Fibroblast of lung (primary cell): Measurements from ENCODE around the gene BTBD8. TPM values are rescaled to one million over a fixed set of nuclear protein-coding genes. Genes with fewer than 3 reads are reported as not detected.
A peak's percentile ranks its signal among the peaks of the same experiment; 100 is the strongest.

Experiments
- DNase-seq, 2 donors: peaks; one replicate each; pipeline versions ENCODE4 v3.0.0 to v3.0.0-alpha.2; 2010; ENCODE audit warnings: low read depth in 2 of 2
- H2AFZ ChIP-seq: 2 replicates; pipeline ENCODE4 v1.5.1; 2012; ENCODE audit warnings: low read length, control low read depth, inconsistent platforms
- H3K27ac ChIP-seq: 2 replicates; pipeline ENCODE4 v1.5.1; 2011; ENCODE audit warnings: low read length, control low read depth; ENCODE audit not compliant: insufficient read depth
- H3K27me3 ChIP-seq: 2 replicates; pipeline ENCODE4 v1.5.1; 2011; ENCODE audit warnings: mild to moderate bottlenecking, low read length; ENCODE audit not compliant: control insufficient read depth, insufficient read depth
- H3K36me3 ChIP-seq: 2 replicates; pipeline ENCODE4 v1.5.1; 2011; ENCODE audit warnings: low read length; ENCODE audit not compliant: control insufficient read depth, insufficient read depth
- H3K4me1 ChIP-seq: 2 replicates; pipeline ENCODE4 v1.5.1; 2011; ENCODE audit warnings: low read length; ENCODE audit not compliant: control insufficient read depth, insufficient read depth; ENCODE audit errors: extremely low read depth
- H3K4me2 ChIP-seq: 2 replicates; pipeline ENCODE4 v1.5.1; 2011; ENCODE audit warnings: low read length, control low read depth; ENCODE audit not compliant: insufficient read depth; ENCODE audit errors: extremely low read depth
- H3K4me3 ChIP-seq, 4 experiments: fragments of 200-600 bp in 1 of 4; sonication (generic) in 1 of 4; replicated peaks in 1 of 4; 2 replicates each; pipeline ENCODE4 v1.5.1; 2011 to 2016; ENCODE audit warnings: low read length in 4 of 4, low read depth in 3 of 4, mild to moderate bottlenecking in 3 of 4, control low read depth in 2 of 4, inconsistent platforms in 1 of 4, mixed read lengths in 1 of 4; ENCODE audit not compliant: insufficient read depth in 1 of 4; ENCODE audit errors: control extremely low read depth in 1 of 4
- H3K79me2 ChIP-seq: 2 replicates; pipeline ENCODE4 v1.5.1; 2012; ENCODE audit warnings: mild to moderate bottlenecking, low read length, inconsistent platforms; ENCODE audit not compliant: control insufficient read depth, insufficient read depth
- H3K9ac ChIP-seq: 2 replicates; pipeline ENCODE4 v1.5.1; 2011; ENCODE audit warnings: mild to moderate bottlenecking, low read length, control low read depth; ENCODE audit not compliant: insufficient read depth
- H3K9me3 ChIP-seq: 2 replicates; pipeline ENCODE4 v1.5.1; 2012; ENCODE audit warnings: low read depth, low read length; ENCODE audit not compliant: control insufficient read depth, insufficient read depth
- H4K20me1 ChIP-seq: 2 replicates; pipeline ENCODE4 v1.5.1; 2011; ENCODE audit warnings: low read length; ENCODE audit not compliant: control insufficient read depth, insufficient read depth; ENCODE audit errors: extremely low read depth
- EZH2 ChIP-seq: IDR thresholded peaks from 2 replicates; pipeline ENCODE4 v1.5.1; 2012; ENCODE audit warnings: low read length, control low read depth, mild to moderate bottlenecking; ENCODE audit errors: missing control alignments
- polyA plus RNA-seq, 2 donors: library from polyadenylated mRNA; depleted of rRNA in 1 of 2; stranded (reverse) in 1 of 2; unstranded in 1 of 2; fragments of >200 nt; gene quantifications; 2 replicates each; pipeline ENCODE4 v1.2.1, GENCODE V29; 2011 to 2012; ENCODE audit warnings: missing spikeins in 1 of 2
- total RNA-seq: library from RNA; depleted of rRNA; stranded (reverse); fragments of >200 nt; gene quantifications from 2 replicates; pipeline ENCODE4 v1.2.1, GENCODE V29; 2014
- TF ChIP-seq, protein P1 (sequence below), 2 donors: IDR thresholded peaks in 1 of 2; conservative IDR thresholded peaks in 1 of 2; 1 replicate in 1 of 2; 2 replicates in 1 of 2; pipeline ENCODE4 v1.5.1; 2011 to 2012; ENCODE audit warnings: low read length in 2 of 2, control low read depth in 1 of 2, inconsistent platforms in 1 of 2, low read depth in 1 of 2, mild to moderate bottlenecking in 1 of 2

BTBD8 gene
- total and polyA plus RNA-seq, 2 donors (not counting 1 experiment from before 2014, with no cell fraction given), result 2.2 to 10.6 TPM

DNA sequence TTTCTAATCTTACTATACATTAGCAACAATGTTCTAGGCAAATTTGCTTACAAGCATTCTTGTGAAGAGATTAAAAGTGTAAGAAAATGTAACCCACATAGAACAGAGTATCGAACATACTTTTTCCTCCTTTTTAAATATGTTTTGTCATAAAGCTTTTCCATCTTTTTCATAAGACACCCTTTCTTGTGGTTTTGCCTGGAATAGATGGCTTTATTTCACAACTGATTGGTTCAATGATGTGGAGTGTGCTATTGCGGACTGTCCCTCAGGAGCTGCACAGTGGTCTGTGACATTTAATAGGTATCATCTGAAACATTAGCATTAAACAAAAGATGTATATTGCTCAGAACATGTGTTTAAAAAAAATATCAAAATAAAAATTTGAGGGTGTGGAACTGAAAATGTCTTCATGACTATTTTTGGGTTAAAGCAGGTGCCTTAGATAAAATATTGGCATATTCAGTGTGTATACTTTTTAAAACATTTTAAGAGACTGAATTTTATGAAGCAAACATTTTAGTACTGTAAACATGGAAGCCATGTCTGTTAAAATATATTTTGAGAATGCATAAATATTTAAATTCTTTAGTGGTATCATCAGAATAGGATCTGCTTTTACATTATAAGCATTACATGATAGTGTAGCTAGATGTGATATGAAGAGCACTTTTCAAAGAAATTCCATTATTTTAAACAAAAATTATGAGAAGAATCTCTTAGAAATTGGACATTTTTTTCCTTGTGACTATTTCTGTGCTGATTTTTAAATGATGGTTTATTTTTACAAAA is 89.3 kb downstream of the BTBD8 start:
- no peak for DNase-seq
- Histone ChIP-seq H4K20me1 (no peaks in the 10 kb centered on the region), H3K79me2 (no peaks in the 10 kb centered on the region), H3K9me3 (no peaks in the 10 kb centered on the region), H3K27me3 (no peaks in the 10 kb centered on the region), H2AFZ (no peak overlapping the region), H3K4me3 (no peak overlapping the region), H3K27ac (no peak overlapping the region), H3K4me1 (no peaks in the 10 kb centered on the region), H3K4me2 (peak overlapping the region; percentile 9), H3K36me3 (no peaks in the 10 kb centered on the region), H3K9ac (no peak overlapping the region)
- TF ChIP-seq EZH2, result no peak
- TF ChIP-seq, protein P1, sequence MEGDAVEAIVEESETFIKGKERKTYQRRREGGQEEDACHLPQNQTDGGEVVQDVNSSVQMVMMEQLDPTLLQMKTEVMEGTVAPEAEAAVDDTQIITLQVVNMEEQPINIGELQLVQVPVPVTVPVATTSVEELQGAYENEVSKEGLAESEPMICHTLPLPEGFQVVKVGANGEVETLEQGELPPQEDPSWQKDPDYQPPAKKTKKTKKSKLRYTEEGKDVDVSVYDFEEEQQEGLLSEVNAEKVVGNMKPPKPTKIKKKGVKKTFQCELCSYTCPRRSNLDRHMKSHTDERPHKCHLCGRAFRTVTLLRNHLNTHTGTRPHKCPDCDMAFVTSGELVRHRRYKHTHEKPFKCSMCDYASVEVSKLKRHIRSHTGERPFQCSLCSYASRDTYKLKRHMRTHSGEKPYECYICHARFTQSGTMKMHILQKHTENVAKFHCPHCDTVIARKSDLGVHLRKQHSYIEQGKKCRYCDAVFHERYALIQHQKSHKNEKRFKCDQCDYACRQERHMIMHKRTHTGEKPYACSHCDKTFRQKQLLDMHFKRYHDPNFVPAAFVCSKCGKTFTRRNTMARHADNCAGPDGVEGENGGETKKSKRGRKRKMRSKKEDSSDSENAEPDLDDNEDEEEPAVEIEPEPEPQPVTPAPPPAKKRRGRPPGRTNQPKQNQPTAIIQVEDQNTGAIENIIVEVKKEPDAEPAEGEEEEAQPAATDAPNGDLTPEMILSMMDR (conservative IDR thresholded peaks at IDR 0.05 in 1 of 2, IDR thresholded peaks at IDR 0.05 in 1 of 2; ENCODE audit: low read depth in 1 of 2, low read length in 2 of 2), result no peak

DNA sequence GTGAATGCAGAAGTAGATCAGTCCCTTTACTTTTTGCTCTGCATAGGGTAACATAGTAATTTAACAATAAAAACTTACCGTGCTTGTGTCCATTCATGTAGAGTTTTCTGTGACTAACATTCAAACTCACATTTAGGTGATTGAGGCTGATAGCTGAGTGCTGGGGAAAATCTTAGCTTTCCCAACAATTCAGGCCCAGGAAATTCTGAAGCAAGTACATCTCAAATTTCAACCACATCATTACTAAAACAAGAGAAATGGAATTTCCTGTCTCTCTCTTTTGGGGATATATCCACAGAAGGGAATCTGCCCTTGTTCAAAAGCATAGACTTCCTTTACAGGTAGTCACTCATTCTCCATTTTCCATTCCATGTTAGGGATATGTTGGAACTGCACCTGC is 104.5 kb downstream of the BTBD8 start:
- no peak overlapping the region for H3K4me2 ChIP-seq
- H2AFZ ChIP-seq, result no peak overlapping the region

DNA sequence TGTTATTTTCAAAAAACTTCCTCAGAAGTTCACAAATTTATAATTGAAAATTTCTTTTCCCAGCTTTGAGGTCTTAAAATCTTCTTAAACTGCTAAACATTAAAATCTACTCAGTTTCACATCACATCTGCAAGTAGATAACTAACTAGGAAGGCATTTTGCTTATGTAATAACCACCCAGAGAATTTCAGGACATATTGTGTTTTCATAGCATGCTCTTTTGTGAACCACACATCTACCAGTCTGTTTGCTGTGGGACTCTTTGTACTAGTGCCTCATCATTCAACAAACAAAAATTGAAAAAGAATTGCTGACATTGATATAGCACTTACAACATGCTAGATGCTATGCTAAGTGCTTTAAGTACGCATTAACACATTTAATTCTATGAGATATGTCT is 105.9 kb downstream of the BTBD8 start:
- no peak overlapping the region for H3K4me2 ChIP-seq
- H3K27me3 ChIP-seq, result no peaks in the 10 kb centered on the region
- no peaks in the 10 kb centered on the region for H4K20me1 ChIP-seq
- TF ChIP-seq, protein P1 (conservative IDR thresholded peaks at IDR 0.05 in 1 of 2, IDR thresholded peaks at IDR 0.05 in 1 of 2; ENCODE audit: low read depth in 1 of 2, low read length in 2 of 2), result no peak
- TF ChIP-seq EZH2, result no peak
- H3K36me3 ChIP-seq, result no peaks in the 10 kb centered on the region
- peak in 1 of 2 donors; percentile 63 for DNase-seq
- no peak overlapping the region for H2AFZ ChIP-seq
- H3K4me1 ChIP-seq, result no peaks in the 10 kb centered on the region
- H3K79me2 ChIP-seq, result no peaks in the 10 kb centered on the region
- H3K9ac ChIP-seq, result no peak overlapping the region
- H3K27ac ChIP-seq, result no peak overlapping the region
- no peak overlapping the region for H3K4me3 ChIP-seq
- no peaks in the 10 kb centered on the region for H3K9me3 ChIP-seq

More for the DNA sequence above, 104.5 kb downstream of the BTBD8 start:
- Histone ChIP-seq H4K20me1 (no peaks in the 10 kb centered on the region), H3K79me2 (no peaks in the 10 kb centered on the region), H3K36me3 (no peaks in the 10 kb centered on the region), H3K9me3 (no peaks in the 10 kb centered on the region), H3K9ac (no peak overlapping the region), H3K27ac (no peak overlapping the region), H3K27me3 (no peaks in the 10 kb centered on the region), H3K4me1 (no peaks in the 10 kb centered on the region), H3K4me3 (no peak overlapping the region)
- DNase-seq, result peak; percentile 70 to 89
- TF ChIP-seq EZH2, result no peak
